K562 (cell line): ENCODE data around the gene DND1. TPM values are rescaled to one million over a fixed set of nuclear protein-coding genes. Genes with fewer than 3 reads are reported as not detected.

ENCODE experiments used
- ATAC-seq: fragments of 200-7000 bp; cut with Tn5 transposase; 3 replicates; pipeline ENCODE4 v1.9.1; 2020; ENCODE audit warnings: moderate library complexity
- BruUV-seq: library from RNA; stranded (reverse); fragments of 400-500 nt; replicated peaks from 2 replicates; lab custom pipeline; 2021; lab: Mats Ljungman, UMichigan
- CTCF ChIA-PET: fragments of 300-600 bp; formaldehyde crosslinking; extraction: SDS; loops from one replicate; lab custom pipeline; 2021; ENCODE audit warnings: low intra/inter-chr PET ratio; lab: Yijun Ruan, JAX
- POLR2A ChIA-PET: fragments of 300-600, 350-650 bp; sonication (Branson Sonifier 250); formaldehyde crosslinking; extraction: SDS; loops from one replicate; lab custom pipeline; 2021; ENCODE audit warnings: antibody characterized with exemption, inconsistent platforms; lab: Yijun Ruan, JAX
- DNase-seq, 4 experiments: peaks; one replicate each; pipeline versions ENCODE4 v3.0.0 to v3.0.0-alpha.2; 2011 to 2018; ENCODE audit warnings: low spot score in 3 of 4, mixed read lengths in 3 of 4; ENCODE audit errors: extremely low read depth in 1 of 4
- FAIRE-seq: peaks from 2 replicates; lab custom pipeline; 2011; peaks lifted over from hg19 to GRCh38; lab: Jason Lieb, UNC
- H2AFZ ChIP-seq: 2 replicates; pipeline ENCODE4 v1.6.0; 2011; ENCODE audit warnings: low read depth, low read length, control low read depth, inconsistent platforms
- H3K27ac ChIP-seq: fragments of 200-600 bp; 3 replicates; pipeline ENCODE4 v1.8.0; 2011; ENCODE audit warnings: low read depth, mild to moderate bottlenecking, control low read depth, inconsistent platforms, low read length, moderate library complexity, mixed read lengths; ENCODE audit errors: extremely low read depth
- H3K27me3 ChIP-seq, 2 experiments: fragments of 300-600 bp in 1 of 2; 2 replicates in 1 of 2; 3 replicates in 1 of 2; pipeline versions ENCODE4 v1.6.0 to v1.8.0; 2011; ENCODE audit warnings: inconsistent platforms in 2 of 2, low read length in 2 of 2, mild to moderate bottlenecking in 1 of 2, mixed read lengths in 1 of 2, moderate library complexity in 1 of 2; ENCODE audit not compliant: control insufficient read depth in 2 of 2, insufficient read depth in 2 of 2
- H3K36me3 ChIP-seq: fragments of 300-600 bp; 3 replicates; pipeline ENCODE4 v1.8.0; 2011; ENCODE audit warnings: mild to moderate bottlenecking, low read length, inconsistent platforms; ENCODE audit not compliant: control insufficient read depth, insufficient read depth
- H3K4me1 ChIP-seq, 2 experiments: fragments of 200-600 bp in 1 of 2; replicated peaks in 1 of 2; 2 replicates in 1 of 2; 3 replicates in 1 of 2; pipeline versions ENCODE4 v1.5.1 to v1.8.0; 2011; ENCODE audit warnings: inconsistent platforms in 2 of 2, low read length in 2 of 2, mild to moderate bottlenecking in 1 of 2, mixed read lengths in 1 of 2, moderate library complexity in 1 of 2; ENCODE audit not compliant: control insufficient read depth in 2 of 2, insufficient read depth in 2 of 2
- H3K4me2 ChIP-seq: 2 replicates; pipeline ENCODE4 v1.6.1; 2011; ENCODE audit warnings: low read length, control low read depth, inconsistent platforms, mixed read lengths; ENCODE audit not compliant: insufficient read depth
- H3K4me3 ChIP-seq: fragments of 200-600 bp; sonication (generic), shearing (Covaris generic); 2 replicates; pipeline ENCODE4 v1.5.1; 2016; ENCODE audit warnings: control low read depth, inconsistent platforms
- H3K79me2 ChIP-seq: fragments of 200-600 bp; 3 replicates; pipeline ENCODE4 v1.8.0; 2011; ENCODE audit warnings: low read length, inconsistent platforms; ENCODE audit not compliant: control insufficient read depth, insufficient read depth
- H3K9ac ChIP-seq, 2 experiments: 2 replicates each; pipeline versions ENCODE4 v1.6.0 to v1.6.1; 2011; ENCODE audit warnings: low read depth in 2 of 2, low read length in 2 of 2, control low read depth in 1 of 2, inconsistent platforms in 1 of 2, mild to moderate bottlenecking in 1 of 2, mixed read lengths in 1 of 2; ENCODE audit not compliant: insufficient read depth in 1 of 2
- H3K9me1 ChIP-seq: one replicate; pipeline ENCODE4 v1.6.0; 2011; ENCODE audit warnings: inconsistent platforms, mild to moderate bottlenecking, low read length, moderate library complexity; ENCODE audit not compliant: control insufficient read depth, insufficient read depth
- H3K9me3 ChIP-seq: replicated peaks from 2 replicates; pipeline ENCODE4 v1.5.1; 2011; ENCODE audit warnings: low read depth, low read length, inconsistent platforms; ENCODE audit not compliant: control insufficient read depth, insufficient read depth
- H4K20me1 ChIP-seq: replicated peaks from 2 replicates; pipeline ENCODE4 v1.6.1; 2011; ENCODE audit warnings: low read length, inconsistent platforms, mixed read lengths; ENCODE audit not compliant: control insufficient read depth, insufficient read depth
- BCLAF1 ChIP-seq, 2 experiments: fragments of 450-650 bp in 1 of 2; IDR thresholded peaks; 2 replicates each; pipeline ENCODE4 v1.6.1; 2011 to 2017; ENCODE audit warnings: low read depth in 2 of 2, antibody characterized with exemption in 1 of 2, borderline replicate concordance in 1 of 2, low read length in 1 of 2, mild to moderate bottlenecking in 1 of 2, mixed read lengths in 1 of 2; ENCODE audit not compliant: control insufficient read depth in 1 of 2
- DACH1 ChIP-seq: fragments of 450-650 bp; IDR thresholded peaks from 2 replicates; pipeline ENCODE4 v1.6.1; 2018; ENCODE audit not compliant: partially characterized antibody
- HMBOX1 ChIP-seq: sonication (generic); IDR thresholded peaks from 2 replicates; pipeline ENCODE4 v1.6.1; 2016
- MNT ChIP-seq, 2 experiments: fragments of 450-650 bp; conservative IDR thresholded peaks; 2 replicates each; pipeline ENCODE4 v1.6.1; 2017; ENCODE audit warnings: mild to moderate bottlenecking in 2 of 2, moderate library complexity in 2 of 2
- MXI1 ChIP-seq: IDR thresholded peaks from 2 replicates; pipeline ENCODE4 v1.6.1; 2011; ENCODE audit warnings: low read depth, mild to moderate bottlenecking, improper control_type of control experiment, low read length
- PKNOX1 ChIP-seq: fragments of 450-650 bp; IDR thresholded peaks from 2 replicates; pipeline ENCODE4 v1.6.1; 2016
- SIN3A ChIP-seq, 2 experiments: fragments of 150-350 bp in 1 of 2; IDR thresholded peaks; 2 replicates each; pipeline ENCODE4 v1.6.1; 2011 to 2016; ENCODE audit warnings: borderline replicate concordance in 2 of 2, low read depth in 2 of 2, low read length in 2 of 2, mild to moderate bottlenecking in 2 of 2, moderate library complexity in 2 of 2; ENCODE audit not compliant: control insufficient read depth in 1 of 2
- TAL1 ChIP-seq: fragments of 450-650 bp; IDR thresholded peaks from 2 replicates; pipeline ENCODE4 v1.6.1; 2016; ENCODE audit warnings: mild to moderate bottlenecking
- ZMIZ1 ChIP-seq, 2 experiments: fragments of 150-350 bp in 1 of 2; IDR thresholded peaks; 2 replicates each; pipeline ENCODE4 v1.6.1; 2012 to 2016; ENCODE audit warnings: low read depth in 2 of 2, low read length in 2 of 2, mild to moderate bottlenecking in 1 of 2, moderate library complexity in 1 of 2
- WGBS: fragments of 100-300 bp; shearing (Covaris generic); methylation state at CpG from one replicate; pipeline ENCODE4 v1.1.6; 2016; ENCODE audit warnings: low coverage, mixed read lengths; ENCODE audit not compliant: insufficient coverage; ENCODE audit errors: missing lambda C conversion rate; 5-methylcytosine and 5-hydroxymethylcytosine counted together
- in situ Hi-C: fragments of 300-500 bp; cut with MboI; formaldehyde crosslinking; loops from 4 replicates; pipeline ENCODE4 v1.15.0; 2018; ENCODE audit warnings: inconsistent platforms, mixed read lengths
- intact Hi-C: fragments of 100-400 bp; cut with micrococcal nuclease; formaldehyde crosslinking; loops from 2 replicates; pipeline ENCODE4 v1.14.2; 2022
- polyA plus RNA-seq, 8 experiments: library from polyadenylated mRNA; depleted of rRNA in 4 of 8; stranded (reverse) in 5 of 8; unstranded in 3 of 8; fragments of >200 nt; fragmentation: Nextera tagmentation in 2 of 8; fragmentation: Illumina TruSeq in 1 of 8; extraction: Ambion mirVana in 2 of 8; extraction: Trizol in 1 of 8; gene quantifications; 2 replicates each; pipeline versions ENCODE4 v1.2.1 to v1.2.3, GENCODE V29; 2011 to 2014; ENCODE audit warnings: inconsistent platforms in 1 of 8, missing spikeins in 1 of 8
- total RNA-seq, 7 experiments: library from RNA; depleted of rRNA in 6 of 7; stranded (reverse); fragments of >200 nt in 6 of 7; fragmentation: Illumina TruSeq in 2 of 7; extraction: Trizol in 2 of 7; gene quantifications; 2 replicates each; pipeline versions ENCODE4 v1.2.1 to v1.2.3, GENCODE V29; 2011 to 2021; ENCODE audit warnings: low replicate concordance in 1 of 7

DND1 gene
- total and polyA plus RNA-seq, 9 of the 15 experiments (the other 6 are each of a cell fraction or from before 2014, with no cell fraction given) = 0.37 to 2.0 (median 0.90) TPM; not detected in 3

GRCh38 chr5:140678993-140679392, 5.6 kb upstream of the DND1 start:
- intact Hi-C loops = loop anchor here (2.0 kb wide), 1 partner anchor 32 kb away; no protein-coding TSS in a partner anchor
- ChIA-PET CTCF (interaction anchor here (0.6 kb wide), 2 partner anchors 41 to 260 kb away, joined by 3 to 6 read pairs; no protein-coding TSS in a partner anchor), POLR2A (interaction anchor here (0.7 to 2.8 kb wide), 11 partner anchors 8 to 1019 kb away, joined by 3 to 19 read pairs (median 4); partner anchors contain the start of genes HARS1, HARS2, IK and NDUFA2)
- H3K4me1 ChIP-seq = peaks cover 6 to 13% of the 10 kb centered on the region in 2 experiments; a peak in 3 of 5 replicates
- no peaks in the 10 kb centered on the region for H3K79me2 ChIP-seq
- FAIRE-seq (peak; percentile 79), DNase-seq (peak in 2 of 4 experiments; percentile 76 to 78), ATAC-seq (peak; percentile 76)
- WGBS = 4% methylated on average over 7 of the region's 7 CpGs
- no peaks in the 10 kb centered on the region for H4K20me1 ChIP-seq
- H3K4me3 ChIP-seq = no peak overlapping the region
- BruUV-seq = no TSS peak
- H3K27ac ChIP-seq = peak overlapping the region; percentile 58
- H3K9me1 ChIP-seq = no peaks in the 10 kb centered on the region
- H3K27me3 ChIP-seq = no peaks in the 10 kb centered on the region
- peak overlapping the region; percentile 72 for H3K4me2 ChIP-seq
- H3K9me3 ChIP-seq = no peaks in the 10 kb centered on the region
- H3K9ac ChIP-seq = peak overlapping the region in 1 of 2 experiments; percentile 31; a peak in 1 of 4 replicates
- H3K36me3 ChIP-seq = peaks cover 81% of the 10 kb centered on the region
- in situ Hi-C loops = no loop called here
- H2AFZ ChIP-seq = no peak overlapping the region
- TF ChIP-seq ZMIZ1 (IDR thresholded peaks at IDR 0.05; ENCODE audit: low read depth in 2 of 2, low read length in 2 of 2) = 0 out of 4 replicates have a peak, but pooled peaks of 1 of the 2 experiments have one; percentile 23
- peak in 1 of 2 experiments; percentile 47; a peak in 1 of 4 replicates for TF ChIP-seq MNT (conservative IDR thresholded peaks at IDR 0.05)
- peak; percentile 68 for TF ChIP-seq TAL1
- TF ChIP-seq BCLAF1 (IDR thresholded peaks at IDR 0.05; ENCODE audit: borderline replicate concordance in 1 of 2, control insufficient read depth in 1 of 2, low read depth in 2 of 2, low read length in 1 of 2) = peak in 1 of 2 experiments; percentile 71; a peak in 1 of 4 replicates
- TF ChIP-seq HMBOX1 = no peak
- TF ChIP-seq DACH1 = peak; percentile 54
- 0 out of 2 replicates have a peak, but pooled peaks have one; percentile 48 for TF ChIP-seq MXI1
- TF ChIP-seq SIN3A (IDR thresholded peaks at IDR 0.05; ENCODE audit: borderline replicate concordance in 2 of 2, control insufficient read depth in 1 of 2, low read depth in 2 of 2, low read length in 2 of 2) = peak; percentile 38 to 42; a peak in 1 of 4 replicates
- TF ChIP-seq PKNOX1 = peak; percentile 93
